Heart left ventricle (tissue), 13 donors: ENCODE measurements around the gene XPR1.

Experiments
- CTCF ChIP-seq, 12 donors: fragments of 200-600 bp; sonication (generic) in 4 of 12; IDR thresholded peaks; one replicate each; pipeline versions ENCODE4 v1.5.0 to v1.8.0; 2018 to 2022; ENCODE audit warnings: antibody characterized with exemption in 12 of 12, mild to moderate bottlenecking in 5 of 12
- POLR2A ChIP-seq, 2 donors: fragments of 450-650 bp; IDR thresholded peaks; one replicate each; pipeline ENCODE4 v1.6.1; 2017; ENCODE audit warnings: antibody characterized with exemption in 2 of 2, mild to moderate bottlenecking in 2 of 2, moderate library complexity in 2 of 2
- donor health status: ischemic (EF 13 %, LVEDD 7.1; RV severe dilation, severe dysfunction).
- donor health status: DM: no; HTN: yes; CAD: no.
- donor health status: DM: no; HTN: no; CAD: no.
- donor health status: ischemic (EF 25% LVEDD 6.9; RV normal size, moderate dysfunction).
- donor health status: ischemic (EF 25% LVEDD 5.7; RV mildly dilated, moderate dysfunction).
- donor health status: ischemic (EF 35%, LVEDD 5.7; RV mildly dilated, moderate dysfunction).
- donor health status: nonischemic (EF 11% LVEDD 7.7; RV severe dilation, severe dysfunction).
- donor health status: DM: yes; HTN: yes; CAD: no.
- donor health status: PGD.
- donor health status: ischemic (EF 29% LVEDD 5.4; RV normal size, mild dysfunction).
- donor health status: nonischemic (EF 23%, LVEDD 6.1; RV moderate dilation, normal function).

GRCh38 chr1:180923021-180923841 lies 291.4 kb downstream of the XPR1 start:
- TF ChIP-seq POLR2A (IDR thresholded peaks at IDR 0.05) (no peak), CTCF (IDR thresholded peaks at IDR 0.05) (no peak)
